Measurements from ENCODE around the gene CPZ.

Gene CPZ

DNA sequence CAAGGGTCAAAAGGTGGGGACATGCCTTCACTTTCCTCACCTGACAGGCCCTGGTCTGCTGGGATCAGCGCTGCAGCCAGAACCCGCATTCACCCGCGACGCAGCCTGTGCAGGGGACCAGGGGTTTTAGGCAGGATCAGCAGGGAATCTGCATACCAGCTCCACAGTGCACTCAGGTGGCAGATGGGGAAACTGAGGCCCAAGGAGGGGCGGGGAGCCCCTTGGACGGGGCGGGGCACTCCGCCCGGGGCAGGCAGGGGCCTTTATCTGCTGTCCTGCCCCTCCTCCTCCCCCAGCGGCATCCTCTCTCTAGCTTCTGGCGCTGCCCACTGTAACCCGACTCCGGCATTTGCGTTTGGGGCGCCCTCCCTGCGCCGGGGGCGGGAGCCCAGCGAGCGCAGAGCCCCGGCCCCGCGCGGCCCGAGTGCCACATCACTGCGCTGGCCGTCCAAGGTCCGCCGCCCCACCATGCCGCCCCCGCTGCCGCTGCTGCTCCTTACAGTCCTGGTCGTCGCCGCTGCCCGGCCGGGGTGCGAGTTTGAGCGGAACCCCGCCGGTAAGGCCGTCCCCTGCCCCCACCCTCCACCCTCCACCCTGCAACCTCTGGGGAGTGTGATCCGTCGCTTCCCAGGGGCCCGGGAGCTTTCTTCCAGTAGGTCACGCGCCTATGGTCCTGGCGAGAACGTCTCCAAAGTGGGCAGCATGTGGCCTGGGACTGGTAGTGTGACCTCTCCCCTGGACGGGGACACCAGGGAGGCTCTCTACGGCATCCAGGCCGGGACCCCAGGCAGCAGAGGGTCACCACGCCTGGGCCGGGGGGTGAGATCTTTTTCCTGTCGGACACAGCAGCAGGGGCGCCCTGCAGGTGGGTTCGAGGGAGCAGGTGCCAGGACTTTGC lies at the start of gene CPZ:
Gene CPZ, plus strand, starts transcription at position 400 of the 898 bp plus-strand sequence. Its CDS starts 69 bp downstream, at position 469.
- Histone ChIP-seq H2AFZ (peak within 1 kb of the TSS; percentile 66), H3K36me3 (ENCODE audit: control insufficient read depth, insufficient read depth, low read length) (no peaks in the 10 kb centered on the region), H3K4me1 (no peaks in the 10 kb centered on the region), H3K27ac (no peak within 1 kb of the TSS), H3K79me2 (no peaks in the 10 kb centered on the region), H3K4me3 (ENCODE audit: low read depth, low read length) (no peak within 1 kb of the TSS), H3K9ac (no peak within 1 kb of the TSS), H3K4me2 (ENCODE audit: low read length) (peak within 1 kb of the TSS; percentile 41), H3K27me3 (ENCODE audit: control insufficient read depth, insufficient read depth, low read length) (peaks cover 9% of the 10 kb centered on the region), H3K9me3 (ENCODE audit: control insufficient read depth, low read length) (no peaks in the 10 kb centered on the region)
- TF ChIP-seq, protein P1, sequence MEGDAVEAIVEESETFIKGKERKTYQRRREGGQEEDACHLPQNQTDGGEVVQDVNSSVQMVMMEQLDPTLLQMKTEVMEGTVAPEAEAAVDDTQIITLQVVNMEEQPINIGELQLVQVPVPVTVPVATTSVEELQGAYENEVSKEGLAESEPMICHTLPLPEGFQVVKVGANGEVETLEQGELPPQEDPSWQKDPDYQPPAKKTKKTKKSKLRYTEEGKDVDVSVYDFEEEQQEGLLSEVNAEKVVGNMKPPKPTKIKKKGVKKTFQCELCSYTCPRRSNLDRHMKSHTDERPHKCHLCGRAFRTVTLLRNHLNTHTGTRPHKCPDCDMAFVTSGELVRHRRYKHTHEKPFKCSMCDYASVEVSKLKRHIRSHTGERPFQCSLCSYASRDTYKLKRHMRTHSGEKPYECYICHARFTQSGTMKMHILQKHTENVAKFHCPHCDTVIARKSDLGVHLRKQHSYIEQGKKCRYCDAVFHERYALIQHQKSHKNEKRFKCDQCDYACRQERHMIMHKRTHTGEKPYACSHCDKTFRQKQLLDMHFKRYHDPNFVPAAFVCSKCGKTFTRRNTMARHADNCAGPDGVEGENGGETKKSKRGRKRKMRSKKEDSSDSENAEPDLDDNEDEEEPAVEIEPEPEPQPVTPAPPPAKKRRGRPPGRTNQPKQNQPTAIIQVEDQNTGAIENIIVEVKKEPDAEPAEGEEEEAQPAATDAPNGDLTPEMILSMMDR (IDR thresholded peaks at IDR 0.05) = no peak

DNA sequence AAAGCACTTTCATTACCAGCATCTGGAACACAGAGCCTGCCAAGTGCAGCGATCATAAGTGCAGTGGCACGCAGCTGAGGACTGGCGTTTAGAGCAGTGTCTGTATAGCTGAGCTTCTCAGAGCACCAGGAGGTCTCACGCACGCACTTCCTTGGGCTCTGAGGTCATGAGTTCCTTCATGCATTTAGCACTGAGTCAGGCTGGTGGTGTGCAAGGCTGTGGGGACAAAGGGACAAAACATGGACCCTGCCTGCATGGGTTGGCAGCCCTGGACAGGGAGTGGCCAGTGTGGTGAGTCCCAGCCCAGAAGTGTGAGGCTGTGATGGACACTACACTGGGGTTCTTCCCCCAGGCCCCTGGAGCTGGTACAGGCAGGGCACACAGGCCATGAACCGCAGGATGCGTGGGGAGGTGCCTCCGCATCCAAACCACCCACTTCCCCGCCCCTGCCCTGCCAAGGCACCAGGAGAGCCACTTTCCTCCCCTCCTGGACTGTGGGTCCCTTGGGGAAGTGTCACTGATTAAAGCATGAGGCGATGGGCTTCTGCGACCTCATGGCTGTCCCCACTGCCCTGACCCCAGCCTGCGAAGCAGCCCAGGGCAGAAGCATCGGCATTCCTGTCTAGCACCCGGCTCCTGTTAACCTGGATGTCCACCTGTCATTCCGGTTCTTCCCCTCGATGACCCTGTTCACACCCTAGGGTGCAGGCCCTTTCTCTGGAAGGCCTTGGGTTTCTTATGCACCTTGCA lies 49.6 kb upstream of the CPZ start:
- H3K27me3 ChIP-seq (ENCODE audit: control insufficient read depth, insufficient read depth, low read length) = no peaks in the 10 kb centered on the region
- H3K9ac ChIP-seq = no peak overlapping the region
- no peak overlapping the region for H3K27ac ChIP-seq
- no peaks in the 10 kb centered on the region for H3K79me2 ChIP-seq
- no peaks in the 10 kb centered on the region for H3K36me3 ChIP-seq (ENCODE audit: control insufficient read depth, insufficient read depth, low read length)
- no peaks in the 10 kb centered on the region for H3K9me3 ChIP-seq (ENCODE audit: control insufficient read depth, low read length)
- H2AFZ ChIP-seq = no peak overlapping the region
- H3K4me1 ChIP-seq = no peaks in the 10 kb centered on the region
- H3K4me3 ChIP-seq (ENCODE audit: low read depth, low read length) = no peak overlapping the region
- TF ChIP-seq, protein P1 (IDR thresholded peaks at IDR 0.05) = no peak
- no peak overlapping the region for H3K4me2 ChIP-seq (ENCODE audit: low read length)

DNA sequence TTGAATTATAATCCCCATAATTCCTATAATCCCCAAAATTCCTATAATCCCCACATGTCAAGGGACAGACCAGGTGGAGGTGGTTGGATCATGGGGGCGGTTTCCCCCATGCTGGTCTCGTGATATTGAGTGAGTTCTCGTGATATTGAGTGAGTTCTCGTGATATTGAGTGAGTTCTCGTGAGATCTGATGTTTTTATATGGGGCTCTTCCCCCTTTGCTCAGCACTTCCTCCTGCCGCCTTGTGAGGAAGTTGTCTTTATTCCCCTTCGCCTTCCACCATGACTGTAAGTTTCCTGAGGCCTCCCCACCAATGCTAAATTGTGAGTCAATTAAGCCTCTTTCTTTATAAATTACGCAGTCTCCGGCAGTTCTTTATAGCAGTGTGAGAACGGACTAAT lies 48.9 kb upstream of the CPZ start:
- no peaks in the 10 kb centered on the region for H3K9me3 ChIP-seq (ENCODE audit: control insufficient read depth, low read length)
- no peaks in the 10 kb centered on the region for H3K79me2 ChIP-seq
- no peaks in the 10 kb centered on the region for H3K27me3 ChIP-seq (ENCODE audit: control insufficient read depth, insufficient read depth, low read length)
- TF ChIP-seq, protein P1 (IDR thresholded peaks at IDR 0.05) = no peak
- no peaks in the 10 kb centered on the region for H3K36me3 ChIP-seq (ENCODE audit: control insufficient read depth, insufficient read depth, low read length)
- H3K4me1 ChIP-seq = no peaks in the 10 kb centered on the region
- H3K27ac ChIP-seq = no peak overlapping the region
- H3K4me3 ChIP-seq (ENCODE audit: low read depth, low read length) = no peak overlapping the region
- no peak overlapping the region for H3K9ac ChIP-seq
- H2AFZ ChIP-seq = no peak overlapping the region
- no peak overlapping the region for H3K4me2 ChIP-seq (ENCODE audit: low read length)

DNA sequence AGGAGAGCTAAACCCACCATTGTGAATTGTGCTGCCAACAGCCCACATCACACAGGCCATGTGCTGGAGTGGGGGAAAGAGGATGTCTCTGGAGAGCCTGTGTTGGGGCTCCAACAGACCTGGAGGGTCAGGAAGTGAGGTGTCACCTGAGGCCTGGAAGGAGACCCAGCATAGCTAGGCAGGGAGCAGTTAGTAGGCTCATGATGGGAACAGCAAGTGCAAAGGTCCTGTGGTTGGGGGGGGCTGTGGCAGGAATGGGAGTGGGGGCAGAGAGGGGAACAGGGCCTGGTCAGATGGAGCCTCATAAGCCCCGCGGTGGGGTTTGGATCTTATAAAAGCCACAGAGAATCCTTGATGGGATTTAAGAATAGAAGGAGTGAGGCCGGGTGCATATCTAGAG lies 48.3 kb upstream of the CPZ start:
- no peak overlapping the region for H2AFZ ChIP-seq
- H3K27me3 ChIP-seq (ENCODE audit: control insufficient read depth, insufficient read depth, low read length) = no peaks in the 10 kb centered on the region
- H3K4me1 ChIP-seq = no peaks in the 10 kb centered on the region
- H3K4me2 ChIP-seq (ENCODE audit: low read length) = no peak overlapping the region
- TF ChIP-seq, protein P1 (IDR thresholded peaks at IDR 0.05) = no peak
- H3K79me2 ChIP-seq = no peaks in the 10 kb centered on the region
- no peak overlapping the region for H3K9ac ChIP-seq
- no peak overlapping the region for H3K4me3 ChIP-seq (ENCODE audit: low read depth, low read length)
- no peaks in the 10 kb centered on the region for H3K9me3 ChIP-seq (ENCODE audit: control insufficient read depth, low read length)
- no peaks in the 10 kb centered on the region for H3K36me3 ChIP-seq (ENCODE audit: control insufficient read depth, insufficient read depth, low read length)
- no peak overlapping the region for H3K27ac ChIP-seq
